GM19025 (cell line): ENCODE data around the gene CYP46A1.
"Not testable (repeated sequence)": the region's sequence is repeated elsewhere in the genome, so short reads cannot be mapped to it uniquely, and the experiment has no call there.

Experiments
- ATAC-seq: cut with Tn5 transposase; IDR thresholded peaks from one replicate; pipeline ENCODE4 v1.9.1; 2021; ENCODE audit warnings: mild to moderate bottlenecking, low read depth, moderate library complexity; ENCODE audit not compliant: unreplicated experiment

Gene CYP46A1

DNA sequence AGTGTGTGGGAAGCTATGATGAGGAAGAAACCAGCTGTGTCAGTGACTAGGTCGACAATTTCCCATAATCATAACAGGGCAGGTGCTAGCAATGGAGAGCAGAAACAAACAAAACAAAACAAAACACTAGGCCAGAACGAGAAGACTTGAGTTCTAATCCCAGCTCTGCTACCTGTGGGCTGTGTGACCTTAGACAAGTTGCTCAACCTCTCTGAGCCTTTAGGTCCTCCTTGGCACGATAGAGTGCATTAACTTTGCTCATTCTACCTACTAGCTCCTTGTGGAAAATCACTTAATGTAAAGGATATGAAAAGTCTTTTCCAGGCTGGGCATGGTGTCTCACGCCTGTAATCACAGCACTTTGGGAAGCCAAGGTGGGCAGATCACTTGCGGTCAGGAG, 27.9 kb upstream of the CYP46A1 start:
- no peak for ATAC-seq

DNA sequence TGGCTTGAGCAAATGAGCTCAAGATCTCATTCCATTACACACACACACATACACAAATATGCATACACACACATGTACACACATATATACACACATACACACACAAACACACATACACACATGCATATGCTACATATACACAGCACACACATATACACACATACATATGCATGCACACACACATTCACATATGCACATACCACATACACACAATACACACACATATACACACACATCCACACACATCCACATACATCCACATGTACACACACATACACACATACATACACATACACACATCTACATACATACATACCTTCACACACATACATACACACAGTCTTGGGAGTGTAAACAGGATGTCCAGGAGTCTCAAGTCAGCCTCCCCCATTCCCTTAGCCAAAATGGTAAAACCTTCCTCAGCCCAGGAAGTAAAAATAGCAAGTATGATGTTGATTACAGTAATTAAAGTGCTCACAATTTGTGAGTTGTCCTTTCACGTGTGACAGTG, 26.4 kb upstream of the CYP46A1 start:
- no peak for ATAC-seq

DNA sequence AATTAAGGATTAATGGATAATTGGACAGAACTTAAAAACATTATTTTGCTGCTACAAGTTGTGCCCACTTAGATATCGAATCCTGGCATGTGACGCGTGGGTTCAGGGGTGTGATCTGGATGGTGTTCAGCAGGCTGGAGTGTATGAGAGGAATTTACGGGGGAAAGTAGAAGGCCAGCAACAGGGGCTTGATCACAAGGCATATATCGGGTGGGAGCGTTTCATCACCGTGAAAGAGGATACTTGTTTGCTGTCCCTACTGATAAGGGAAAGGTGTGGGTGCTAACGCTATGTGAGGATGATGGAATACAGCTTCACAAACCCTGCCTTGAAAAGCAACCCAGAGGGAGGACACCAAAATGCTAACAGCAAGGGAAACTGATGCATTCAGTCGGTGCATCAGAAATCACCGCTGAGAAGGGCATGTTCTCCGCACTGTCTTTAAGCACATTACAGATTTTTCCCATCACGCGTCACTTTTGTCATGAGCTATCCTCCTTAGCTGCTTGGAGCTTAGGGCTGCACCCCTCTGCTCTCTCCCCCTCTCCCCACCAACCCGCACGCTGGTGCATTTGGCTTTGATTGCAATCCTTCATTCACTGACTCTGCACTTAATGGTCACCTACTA, 25.8 kb upstream of the CYP46A1 start:
- no peak for ATAC-seq

DNA sequence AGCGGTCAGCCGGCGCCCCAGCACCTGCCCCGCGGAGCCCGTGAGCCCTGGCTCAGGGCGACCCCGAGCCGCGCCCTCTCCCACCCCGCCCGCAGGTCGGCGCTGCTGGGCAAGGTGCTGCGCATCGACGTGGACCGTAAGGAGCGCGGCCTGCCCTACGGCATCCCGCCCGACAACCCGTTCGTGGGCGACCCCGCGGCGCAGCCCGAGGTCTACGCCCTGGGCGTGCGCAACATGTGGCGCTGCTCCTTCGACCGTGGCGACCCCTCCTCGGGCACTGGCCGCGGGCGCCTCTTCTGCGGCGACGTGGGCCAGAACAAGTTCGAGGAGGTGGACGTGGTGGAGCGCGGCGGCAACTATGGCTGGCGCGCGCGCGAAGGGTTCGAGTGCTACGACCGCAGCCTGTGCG, 24.8 kb upstream of the CYP46A1 start:
- no peak for ATAC-seq

DNA sequence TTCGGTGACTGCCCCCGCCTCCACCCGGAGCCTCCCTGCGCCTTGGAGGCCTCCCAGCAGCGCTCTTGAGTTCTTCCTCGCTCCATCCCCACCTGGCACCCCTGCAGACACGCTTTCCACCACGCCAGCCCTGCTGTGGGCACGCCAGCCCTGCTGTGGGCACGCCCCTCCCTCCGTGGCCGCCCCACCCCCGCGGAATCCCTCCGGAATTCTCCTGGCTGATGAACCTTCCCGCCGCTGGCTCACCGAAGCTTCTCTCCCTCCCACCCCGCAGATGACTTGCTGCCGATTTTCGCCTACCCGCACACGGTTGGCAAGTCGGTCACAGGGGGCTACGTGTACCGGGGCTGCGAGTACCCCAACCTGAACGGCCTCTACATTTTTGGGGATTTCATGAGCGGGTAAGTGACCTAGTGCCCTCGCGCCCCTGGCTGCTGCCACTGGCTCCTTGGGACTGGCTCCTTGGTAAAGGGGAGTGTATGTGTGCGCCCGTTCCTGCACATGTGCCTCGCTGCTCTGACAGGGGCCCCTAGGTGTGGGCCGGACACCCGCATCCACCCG, 24.0 kb upstream of the CYP46A1 start:
- ATAC-seq: no peak

DNA sequence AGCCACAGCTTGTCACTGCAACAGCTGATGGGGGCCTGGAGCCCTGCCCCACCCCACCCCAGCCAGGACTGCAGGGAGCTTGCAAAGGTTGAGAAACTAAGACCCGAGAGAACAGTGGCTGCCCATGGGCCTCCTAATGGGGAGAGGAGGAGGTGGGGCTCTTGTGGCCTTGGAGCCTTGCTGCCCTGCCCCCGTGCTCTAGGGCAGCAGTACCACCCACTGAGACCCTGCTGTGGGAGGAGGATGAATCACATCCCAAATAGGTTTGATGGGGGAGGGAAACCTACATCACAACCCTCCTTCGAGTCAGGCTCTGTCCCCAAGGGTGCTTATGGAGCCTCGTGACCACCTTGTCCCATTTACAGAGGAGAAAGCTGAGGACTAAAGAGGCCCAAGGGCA, 23.3 kb upstream of the CYP46A1 start:
- ATAC-seq: no peak

DNA sequence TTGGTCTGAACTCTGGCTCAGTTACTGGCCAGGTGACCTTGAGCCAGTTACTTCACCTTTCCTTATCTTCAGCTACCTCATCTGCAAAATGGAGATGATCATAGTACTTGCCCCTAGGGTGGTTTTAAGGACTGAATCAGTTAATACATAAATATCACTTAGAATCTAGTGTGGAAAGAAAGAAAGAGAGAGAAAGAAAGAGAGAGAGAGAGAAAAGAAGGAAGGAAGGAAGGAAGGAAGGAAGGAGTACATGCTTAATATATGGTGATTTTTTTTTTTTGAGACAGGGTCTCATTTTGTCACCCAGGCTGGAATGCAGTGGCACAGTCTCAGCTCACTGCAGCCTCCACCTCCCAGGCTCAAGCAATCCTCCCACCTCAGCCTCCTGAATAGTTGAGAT, 22.9 kb upstream of the CYP46A1 start:
- not testable (repeated sequence) for ATAC-seq

DNA sequence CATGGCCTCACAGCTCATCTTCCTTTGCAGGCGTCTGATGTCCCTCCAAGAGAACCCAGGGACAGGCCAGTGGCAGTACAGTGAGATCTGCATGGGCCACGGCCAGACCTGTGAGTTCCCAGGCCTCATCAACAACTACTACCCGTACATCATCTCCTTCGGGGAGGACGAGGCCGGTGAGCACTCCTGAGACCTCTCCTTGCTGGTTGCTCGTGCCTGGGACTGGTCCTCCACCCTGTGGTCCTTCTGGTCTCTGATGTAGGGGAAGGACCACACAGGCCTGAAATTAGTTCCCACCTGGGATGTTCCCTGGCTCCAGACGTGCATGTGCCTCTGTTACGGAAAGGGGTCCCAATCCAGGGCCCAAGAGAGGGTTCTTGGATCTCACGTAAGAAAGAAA, 21.3 kb upstream of the CYP46A1 start:
- no peak for ATAC-seq

DNA sequence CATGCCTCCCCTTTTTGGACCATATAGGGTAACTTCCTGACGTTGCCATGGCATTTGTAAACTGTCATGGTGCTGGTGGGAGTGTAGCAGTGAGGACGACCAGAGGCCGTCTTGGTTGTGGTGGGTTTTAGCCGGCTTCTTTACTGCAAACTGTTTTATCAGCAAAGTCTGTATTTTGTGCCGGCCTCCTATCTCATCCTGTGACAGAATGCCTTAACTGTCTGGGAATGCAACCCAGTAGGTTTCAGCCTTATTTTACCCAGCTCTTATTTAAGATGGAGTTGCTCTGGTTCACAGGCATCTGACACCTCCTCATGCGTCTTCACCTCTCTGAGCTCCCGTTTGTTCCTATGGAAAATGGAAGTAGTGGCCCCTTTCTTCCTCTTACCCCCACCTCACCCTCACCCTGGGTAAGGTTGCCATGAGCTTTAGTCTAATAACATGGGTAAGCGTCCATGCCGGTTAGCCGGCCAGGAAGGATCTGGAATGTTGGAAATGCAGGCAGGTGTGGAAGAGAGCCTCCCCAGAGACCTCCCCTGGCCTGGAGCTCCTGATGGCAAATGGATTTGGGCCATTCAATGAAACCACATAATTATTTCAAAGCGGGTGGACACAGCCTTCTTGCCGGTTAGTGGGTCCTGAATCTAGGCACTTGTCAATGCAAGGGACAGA, 20.6 kb upstream of the CYP46A1 start:
- ATAC-seq: no peak

DNA sequence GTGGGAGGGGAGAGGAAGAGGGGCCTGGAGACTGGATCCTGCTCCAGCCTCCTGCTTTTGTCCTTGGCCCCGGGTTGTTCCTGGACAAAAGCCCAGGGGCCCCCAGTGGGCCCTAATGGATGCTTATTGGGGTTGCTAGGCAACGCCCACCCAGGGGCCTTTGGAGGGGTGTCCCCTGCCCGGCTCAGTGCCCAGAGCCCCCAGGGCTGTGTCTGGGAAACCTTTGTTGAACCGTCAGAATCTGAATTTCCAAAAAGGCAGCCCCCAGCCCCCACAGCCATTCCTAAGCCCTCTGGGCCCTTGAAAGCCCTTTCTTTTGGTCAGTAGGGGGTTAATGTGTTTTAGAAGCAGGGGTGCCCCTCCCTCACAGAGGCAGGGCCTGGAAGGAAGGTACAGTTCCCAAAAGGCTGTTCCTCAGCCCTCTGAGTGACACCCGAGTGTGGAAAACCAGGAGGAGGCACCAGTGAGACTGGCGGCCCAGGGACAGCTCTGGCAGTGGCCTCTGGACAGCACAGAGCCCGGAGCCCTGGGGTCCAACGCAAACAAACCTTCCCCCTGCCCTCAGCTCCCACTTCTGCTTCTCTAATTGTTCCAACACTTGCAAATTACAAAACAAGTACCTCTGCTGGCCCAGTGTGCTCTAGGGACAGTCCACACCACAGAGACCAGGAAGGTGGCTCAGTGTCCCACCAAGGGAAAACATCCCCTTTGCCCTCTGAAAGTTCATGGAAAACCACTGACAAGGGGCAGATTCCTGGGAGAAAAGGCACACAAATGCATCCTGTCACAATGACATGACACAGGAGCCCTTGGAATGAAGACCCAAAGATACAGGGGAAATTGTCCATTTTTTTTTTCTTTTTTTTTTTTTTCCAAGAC, 19.8 kb upstream of the CYP46A1 start:
- no peak for ATAC-seq

DNA sequence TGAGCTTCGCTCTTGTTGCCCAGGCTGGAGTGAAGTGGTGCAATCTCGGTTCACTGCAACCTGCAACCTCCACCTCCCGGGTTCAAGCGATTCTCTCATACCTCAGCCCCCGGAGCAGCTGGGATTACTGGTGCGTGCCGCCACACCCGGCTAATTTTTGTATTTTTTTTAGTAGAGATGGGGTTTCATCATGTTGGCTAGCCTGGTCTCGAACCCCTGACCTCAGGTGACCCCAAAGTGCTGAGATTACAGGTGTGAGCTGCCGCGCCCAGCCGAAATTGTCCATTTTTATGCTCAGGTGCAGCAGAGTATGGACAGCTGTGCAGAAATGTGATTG, 19.2 kb upstream of the CYP46A1 start:
- ATAC-seq: no peak

DNA sequence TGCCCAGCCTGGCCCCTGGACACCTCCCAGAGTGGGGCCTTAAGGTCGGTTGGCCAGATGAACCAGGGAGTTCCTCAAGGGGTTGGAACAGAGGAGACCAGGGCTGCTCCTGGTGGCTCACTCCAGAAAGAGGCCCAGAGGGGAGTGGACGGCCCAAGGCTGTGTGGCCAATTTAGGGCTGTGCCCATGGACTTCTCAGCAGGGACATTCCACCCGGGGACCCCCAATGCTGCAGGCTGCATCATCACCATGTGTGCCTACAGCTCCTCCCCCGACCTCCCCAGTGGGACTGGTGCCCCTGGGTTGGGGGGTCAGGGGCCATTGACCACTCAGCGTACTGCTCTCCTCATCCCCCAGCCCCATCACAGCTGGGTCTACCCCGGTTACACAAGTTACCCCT, 17.6 kb upstream of the CYP46A1 start:
- no peak for ATAC-seq

DNA sequence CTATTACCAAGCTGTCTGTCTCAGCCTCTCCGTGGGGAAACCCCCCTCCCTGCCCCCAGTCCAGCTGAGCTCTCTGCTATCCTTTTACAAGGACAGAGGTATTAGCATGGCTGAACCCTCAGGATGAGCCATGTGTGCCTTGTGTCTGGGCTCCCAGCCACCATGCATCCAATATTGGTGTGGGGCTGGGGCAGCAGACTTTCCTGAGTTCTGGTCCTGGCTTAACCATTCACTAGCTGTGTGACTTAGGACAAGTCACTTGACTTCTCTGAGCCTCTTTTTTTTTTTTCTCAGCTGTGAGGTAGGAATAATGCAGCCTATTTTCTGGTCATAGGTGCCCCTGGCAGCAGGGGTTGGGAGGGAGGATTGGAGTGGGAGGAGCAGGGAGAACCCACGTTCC, 17.1 kb upstream of the CYP46A1 start:
- ATAC-seq: no peak

DNA sequence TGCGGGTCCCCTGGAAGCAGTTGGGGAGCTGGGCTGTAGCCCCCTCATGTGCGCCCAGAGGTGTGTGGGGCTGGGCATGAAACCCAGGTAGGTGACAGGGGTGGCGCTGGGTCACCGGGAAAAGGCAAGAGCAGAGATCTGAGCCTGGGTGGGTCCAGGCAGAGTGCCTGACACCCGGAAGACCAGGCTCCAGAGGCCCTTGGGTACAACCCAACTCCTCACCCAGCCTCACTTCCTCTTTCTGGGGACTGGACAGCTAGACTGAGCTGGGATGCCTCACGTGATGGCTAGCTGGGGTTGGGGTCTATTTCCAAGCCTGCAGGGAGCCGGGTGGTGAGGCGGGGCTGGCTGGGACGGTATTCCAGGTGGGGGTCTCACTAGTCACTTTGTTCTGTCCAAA, 16.3 kb upstream of the CYP46A1 start:
- ATAC-seq: no peak

DNA sequence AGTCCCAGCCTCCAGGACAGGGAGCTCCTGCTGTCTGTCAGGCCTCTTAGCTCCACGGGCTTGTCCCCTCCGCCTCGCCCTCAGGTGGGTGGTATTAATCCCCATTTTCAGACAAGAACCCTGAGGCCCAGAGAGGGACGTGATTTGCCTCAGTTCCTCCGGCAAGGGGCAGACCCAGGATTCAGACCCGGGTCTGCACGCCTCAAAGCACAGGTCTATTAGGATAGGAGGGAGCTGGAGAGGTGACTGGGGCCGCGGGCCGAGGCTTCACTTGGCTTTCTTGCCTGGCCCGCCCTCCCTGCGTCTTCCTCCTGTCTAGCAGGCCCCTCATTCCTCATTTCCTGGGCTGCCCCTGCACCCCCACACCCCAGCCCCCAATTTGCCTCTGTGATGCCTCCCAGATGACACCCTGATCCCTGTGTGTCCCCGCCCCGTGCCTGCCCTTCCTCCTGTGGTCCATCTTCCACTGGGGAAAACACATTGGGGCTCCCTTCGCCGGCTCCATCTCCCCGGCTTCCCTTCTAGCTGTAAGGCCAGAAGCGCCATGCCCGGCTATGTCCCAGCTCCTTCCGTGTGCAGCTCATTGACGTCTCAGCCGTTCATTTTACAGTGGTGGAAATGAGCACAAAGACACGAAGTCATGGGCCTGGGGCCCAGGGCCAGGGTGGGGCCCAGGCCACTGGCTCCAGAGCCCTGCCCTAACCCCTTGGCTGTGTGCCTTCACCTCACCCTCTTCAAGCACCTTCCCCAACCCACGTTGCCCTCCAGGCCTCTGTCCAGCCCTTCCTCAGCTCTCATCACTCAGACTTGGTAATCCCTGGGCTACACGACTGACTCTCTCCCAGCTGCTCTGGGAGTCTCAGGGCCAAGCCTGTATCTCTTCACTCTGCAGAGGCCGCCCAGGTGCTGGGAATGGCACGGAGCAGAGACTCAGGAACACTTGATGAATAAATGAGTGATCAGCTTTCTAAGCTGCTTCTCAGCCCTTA, 15.5 kb upstream of the CYP46A1 start:
- ATAC-seq: no peak

DNA sequence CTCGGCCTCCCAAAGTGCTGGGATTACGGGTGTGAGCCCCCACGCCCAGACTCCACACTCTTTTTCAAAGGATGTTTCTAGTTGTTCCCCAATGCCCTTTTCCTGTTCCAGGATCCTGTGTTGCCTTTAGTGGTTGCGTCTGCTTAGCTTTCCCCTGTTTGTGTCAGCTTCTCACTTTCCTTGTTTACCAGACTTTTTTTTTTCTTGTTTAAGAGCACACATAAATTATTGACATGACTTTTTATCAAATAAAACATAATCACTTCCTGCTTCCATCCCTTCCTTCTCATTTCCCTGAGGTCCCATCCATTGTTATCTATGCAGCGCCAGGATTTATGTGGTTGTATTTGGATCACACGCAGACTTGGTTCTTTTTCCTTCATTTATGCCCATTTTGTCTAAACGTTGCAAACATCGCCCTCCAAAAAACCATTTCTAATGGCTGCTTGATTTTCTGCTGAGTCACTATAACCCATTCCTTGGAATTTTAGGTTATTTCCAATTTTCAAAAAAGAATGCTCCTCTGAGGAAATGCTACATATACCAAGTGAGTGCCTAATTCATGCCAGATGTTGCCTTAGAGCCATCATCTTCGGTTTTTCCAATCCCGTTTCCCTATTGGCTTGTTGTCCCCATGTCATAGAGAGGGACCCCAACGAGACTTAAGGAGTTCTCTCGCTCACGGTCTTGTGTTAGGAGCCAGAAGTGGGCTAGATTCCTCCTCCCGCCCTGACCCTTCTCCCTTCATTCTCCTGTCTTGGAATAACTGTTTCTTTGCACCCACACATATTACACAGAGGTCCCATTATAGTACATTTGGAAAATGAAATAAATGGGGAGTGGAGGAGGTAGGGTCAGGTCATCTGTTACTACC, 13.5 kb upstream of the CYP46A1 start:
- no peak for ATAC-seq

DNA sequence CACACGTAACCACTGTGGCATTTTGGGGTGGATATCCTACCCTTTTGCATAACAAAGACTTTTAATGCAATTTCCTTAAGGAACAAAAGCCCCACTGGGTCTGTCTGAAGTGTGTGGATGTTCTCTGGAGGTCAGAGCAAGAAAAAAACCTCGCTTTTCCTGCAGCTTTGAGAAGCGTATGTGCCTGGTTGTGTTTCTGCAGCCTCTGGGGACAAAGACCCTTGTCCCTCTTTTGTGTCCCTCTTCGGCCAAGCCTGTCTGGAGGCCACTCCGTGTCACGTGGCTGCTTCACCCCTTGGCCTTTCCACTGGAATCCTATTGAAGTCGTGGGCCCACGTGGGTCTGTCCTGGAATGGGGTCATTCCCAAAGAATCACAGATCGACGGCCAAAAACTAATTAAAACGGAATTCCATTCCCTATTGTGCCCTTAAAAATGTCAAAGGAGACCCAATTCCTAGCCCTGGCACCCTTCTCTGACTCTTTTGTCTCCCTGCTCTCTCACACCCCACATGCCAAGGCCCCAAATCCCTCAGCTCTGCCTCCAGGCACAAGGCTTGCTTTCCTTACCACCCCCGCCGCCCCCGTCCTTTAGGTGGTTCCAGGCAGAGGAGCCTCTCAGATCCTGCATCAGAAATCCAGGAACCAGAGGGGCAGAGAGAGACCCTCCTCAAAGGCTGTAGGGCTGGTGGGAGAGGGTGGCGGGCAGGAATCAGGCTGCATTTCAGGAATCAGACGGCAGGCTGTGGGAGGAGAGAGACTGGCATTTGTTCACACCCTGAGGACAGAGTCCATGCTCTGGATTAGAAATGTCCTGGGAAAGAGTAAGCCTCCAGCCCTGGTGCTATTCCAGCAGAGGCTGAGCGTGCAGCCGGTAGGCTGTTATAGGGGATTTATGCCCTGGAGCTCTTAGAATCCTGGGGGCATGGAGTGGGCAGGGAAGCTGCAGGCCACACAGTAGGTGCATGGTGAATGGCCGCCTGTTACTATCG, 12.6 kb upstream of the CYP46A1 start:
- no peak for ATAC-seq
